Measurements from ENCODE around the gene LRBA. TPM values are rescaled to one million over a fixed set of nuclear protein-coding genes. Genes with fewer than 3 reads are reported as not detected.

Gene LRBA
- total RNA-seq, 1 experiment from 2014 or later = 69.1 TPM

GRCh38 chr4:150863456-150863855, 151.6 kb downstream of the LRBA start:
- Mint-ChIP-seq H3K36me3 (peaks cover 14% of the 10 kb centered on the region), H3K27me3 (ENCODE audit: low read depth) (no peaks in the 10 kb centered on the region), H3K4me1 (no peaks in the 10 kb centered on the region), H3K9me3 (no peaks in the 10 kb centered on the region), H3K27ac (no peak overlapping the region), H3K4me3 (no peak overlapping the region)
- no peak for TF ChIP-seq ESRRA (CRISPR knock-in tag; IDR thresholded peaks at IDR 0.05; ENCODE audit: borderline replicate concordance)
- no peak for TF ChIP-seq ZNF423 (CRISPR knock-in tag; IDR thresholded peaks at IDR 0.05)
- TF ChIP-seq NFE2L1 (CRISPR knock-in tag; IDR thresholded peaks at IDR 0.05) = no peak
- TF ChIP-seq TEAD4 (CRISPR knock-in tag; IDR thresholded peaks at IDR 0.05) = no peak
- TF ChIP-seq MAX (CRISPR knock-in tag; IDR thresholded peaks at IDR 0.05) = no peak
- no peak for TF ChIP-seq E2F5 (CRISPR knock-in tag; IDR thresholded peaks at IDR 0.05)
- TF ChIP-seq ZNF121 (CRISPR knock-in tag; IDR thresholded peaks at IDR 0.05) = no peak
- TF ChIP-seq FOXP1 (CRISPR knock-in tag; IDR thresholded peaks at IDR 0.05; ENCODE audit: borderline replicate concordance) = no peak
- no peak for TF ChIP-seq USF1 (CRISPR knock-in tag; IDR thresholded peaks at IDR 0.05)
- TF ChIP-seq SOX15 (CRISPR knock-in tag; IDR thresholded peaks at IDR 0.05) = no peak
- no peak for TF ChIP-seq AFF4 (CRISPR knock-in tag; IDR thresholded peaks at IDR 0.05; ENCODE audit: borderline replicate concordance)
- TF ChIP-seq JAZF1 (CRISPR knock-in tag; IDR thresholded peaks at IDR 0.05) = no peak
- TF ChIP-seq FOXP4 (CRISPR knock-in tag; IDR thresholded peaks at IDR 0.05) = no peak
- no peak for TF ChIP-seq CREM (CRISPR knock-in tag; IDR thresholded peaks at IDR 0.05)
- CTCF ChIA-PET = no interaction called here
- no peak for ATAC-seq
- POLR2A ChIA-PET = no interaction called here
- DNase-seq (ENCODE audit: low spot score) = no peak

GRCh38 chr4:150862829-150863228, 152.3 kb downstream of the LRBA start:
- no peak overlapping the region for H3K27ac Mint-ChIP-seq
- no peak for DNase-seq (ENCODE audit: low spot score)
- ChIA-PET POLR2A (no interaction called here), CTCF (no interaction called here)
- ATAC-seq = no peak
- peaks cover 12% of the 10 kb centered on the region for H3K36me3 Mint-ChIP-seq
- no peaks in the 10 kb centered on the region for H3K4me1 Mint-ChIP-seq
- no peaks in the 10 kb centered on the region for H3K27me3 Mint-ChIP-seq (ENCODE audit: low read depth)
- no peaks in the 10 kb centered on the region for H3K9me3 Mint-ChIP-seq
- H3K4me3 Mint-ChIP-seq = no peak overlapping the region
- TF ChIP-seq EMX1 (CRISPR knock-in tag; IDR thresholded peaks at IDR 0.05) (no peak), GRHL2 (CRISPR knock-in tag; IDR thresholded peaks at IDR 0.05; ENCODE audit: insufficient replicate concordance, severe bottlenecking) (no peak), CTCF (IDR thresholded peaks at IDR 0.05) (no peak), PRDM15 (CRISPR knock-in tag; IDR thresholded peaks at IDR 0.05) (no peak), ZNF416 (CRISPR knock-in tag; IDR thresholded peaks at IDR 0.05) (no peak)
